OCI-LY1 (cell line): ENCODE results near the gene PIK3C2G.

Source experiments
- H2AFZ ChIP-seq: fragments of 200-600 bp; sonication (generic), shearing (Covaris generic); 2 replicates; pipeline ENCODE4 v1.6.0; 2014; ENCODE audit warnings: antibody characterized with exemption, mild to moderate bottlenecking, low read length
- H3F3A ChIP-seq: fragments of 200-600 bp; sonication (generic), shearing (Covaris generic); 2 replicates; pipeline ENCODE4 v1.6.0; 2014; ENCODE audit warnings: mild to moderate bottlenecking, antibody characterized with exemption, low read length, moderate library complexity; ENCODE audit not compliant: insufficient read depth
- H3K27ac ChIP-seq: fragments of 200-600 bp; sonication (generic); 2 replicates; pipeline ENCODE4 v1.5.1; 2014; ENCODE audit warnings: low read length, mixed run types, mild to moderate bottlenecking, low read depth; ENCODE audit not compliant: poor library complexity, severe bottlenecking
- H3K27me3 ChIP-seq: fragments of 200-600 bp; sonication (generic); 2 replicates; pipeline ENCODE4 v1.6.0; 2014; ENCODE audit warnings: antibody characterized with exemption, mild to moderate bottlenecking, low read length, moderate library complexity; ENCODE audit not compliant: insufficient read depth
- H3K36me3 ChIP-seq: fragments of 200-600 bp; sonication (generic); 2 replicates; pipeline ENCODE4 v1.6.1; 2014; ENCODE audit warnings: mild to moderate bottlenecking, antibody characterized with exemption, low read length, moderate library complexity, mixed read lengths; ENCODE audit not compliant: insufficient read depth
- H3K4me1 ChIP-seq: fragments of 200-600 bp; sonication (generic); 2 replicates; pipeline ENCODE4 v1.5.1; 2014; ENCODE audit warnings: mild to moderate bottlenecking, low read length, moderate library complexity; ENCODE audit not compliant: insufficient read depth, severe bottlenecking
- H3K4me2 ChIP-seq: fragments of 200-600 bp; sonication (generic), shearing (Covaris generic); 2 replicates; pipeline ENCODE4 v1.6.1; 2014; ENCODE audit warnings: low read length
- H3K4me3 ChIP-seq: fragments of 200-600 bp; sonication (generic); 2 replicates; pipeline ENCODE4 v1.5.1; 2014; ENCODE audit warnings: low read length, low read depth, mild to moderate bottlenecking, mixed read lengths; ENCODE audit not compliant: poor library complexity, severe bottlenecking
- H3K79me2 ChIP-seq: fragments of 200-600 bp; shearing (Covaris generic); 2 replicates; pipeline ENCODE4 v1.6.1; 2016; ENCODE audit warnings: mixed run types, low read length, mixed read lengths; ENCODE audit not compliant: insufficient read depth
- H3K9ac ChIP-seq: fragments of 200-600 bp; sonication (generic), shearing (Covaris generic); 2 replicates; pipeline ENCODE4 v1.6.1; 2014; ENCODE audit warnings: mild to moderate bottlenecking, low read length, mixed read lengths
- H3K9me2 ChIP-seq: fragments of 200-600 bp; sonication (generic), shearing (Covaris generic); 2 replicates; pipeline ENCODE4 v1.6.1; 2014; ENCODE audit warnings: low read depth, mild to moderate bottlenecking, low read length, mixed read lengths
- H3K9me3 ChIP-seq: fragments of 200-600 bp; shearing (Covaris generic); 2 replicates; pipeline ENCODE4 v1.6.1; 2014; ENCODE audit warnings: low read length, mixed read lengths
- H4K20me1 ChIP-seq: fragments of 200-600 bp; sonication (generic), shearing (Covaris generic); 2 replicates; pipeline ENCODE4 v1.6.0; 2016; ENCODE audit warnings: mild to moderate bottlenecking, low read length; ENCODE audit not compliant: insufficient read depth
- CTCF ChIP-seq: fragments of 200-600 bp; sonication (generic), shearing (Covaris generic); IDR thresholded peaks from 2 replicates; pipeline ENCODE4 v1.5.1; 2017; ENCODE audit warnings: mild to moderate bottlenecking, antibody characterized with exemption, low read length, moderate library complexity, mixed read lengths
- EZH2 ChIP-seq: fragments of 200-600 bp; sonication (generic), shearing (Covaris generic); IDR thresholded peaks from 2 replicates; pipeline ENCODE4 v1.8.0; 2017; ENCODE audit warnings: borderline replicate concordance, mixed run types, mild to moderate bottlenecking, antibody characterized with exemption, low read length, moderate library complexity, mixed read lengths

PIK3C2G gene

DNA sequence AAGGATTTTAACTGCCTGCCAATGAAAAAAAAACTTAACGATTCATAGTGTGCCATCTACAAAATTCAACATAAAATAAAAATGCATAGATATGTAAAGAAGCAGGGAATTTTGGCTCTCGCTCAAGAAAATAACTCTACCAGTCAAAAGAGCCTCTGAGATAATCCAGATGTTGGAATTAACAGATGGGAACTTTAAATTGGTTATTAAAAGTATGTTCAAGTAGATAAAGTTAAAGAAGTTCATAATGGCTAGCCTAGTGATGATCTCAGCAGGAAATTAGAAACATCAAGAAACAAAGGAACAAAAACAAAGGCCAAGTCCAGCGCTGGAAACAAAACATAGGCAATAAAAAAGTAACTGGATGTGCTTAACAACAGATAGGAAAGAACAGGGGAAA, 23.1 kb downstream of the PIK3C2G start:
- H3K4me2 ChIP-seq: no peak overlapping the region
- H3K79me2 ChIP-seq: no peaks in the 10 kb centered on the region
- H2AFZ ChIP-seq: no peak overlapping the region
- no peaks in the 10 kb centered on the region for H3K27me3 ChIP-seq
- H3K36me3 ChIP-seq: no peaks in the 10 kb centered on the region
- no peaks in the 10 kb centered on the region for H3F3A ChIP-seq
- no peak overlapping the region for H3K27ac ChIP-seq
- no peak overlapping the region for H3K9ac ChIP-seq
- TF ChIP-seq EZH2 (no peak), CTCF (no peak)
- H3K9me3 ChIP-seq: no peaks in the 10 kb centered on the region
- no peak overlapping the region for H3K4me3 ChIP-seq
- H4K20me1 ChIP-seq: no peaks in the 10 kb centered on the region
- H3K4me1 ChIP-seq: no peaks in the 10 kb centered on the region
- no peaks in the 10 kb centered on the region for H3K9me2 ChIP-seq

- Histone ChIP-seq H3K27me3 (no peaks in the 10 kb centered on the region), H3K4me3 (no peak overlapping the region), H3F3A (no peaks in the 10 kb centered on the region), H2AFZ (no peak overlapping the region), H3K9me3 (no peaks in the 10 kb centered on the region), H3K9ac (no peak overlapping the region), H3K4me1 (no peaks in the 10 kb centered on the region), H4K20me1 (no peaks in the 10 kb centered on the region), H3K27ac (no peak overlapping the region), H3K9me2 (no peaks in the 10 kb centered on the region), H3K4me2 (no peak overlapping the region), H3K36me3 (no peaks in the 10 kb centered on the region), H3K79me2 (no peaks in the 10 kb centered on the region)
- TF ChIP-seq CTCF: no peak
Measured at GRCh38 chr12:18285161-18285560, 23.8 kb downstream of the PIK3C2G start.

DNA sequence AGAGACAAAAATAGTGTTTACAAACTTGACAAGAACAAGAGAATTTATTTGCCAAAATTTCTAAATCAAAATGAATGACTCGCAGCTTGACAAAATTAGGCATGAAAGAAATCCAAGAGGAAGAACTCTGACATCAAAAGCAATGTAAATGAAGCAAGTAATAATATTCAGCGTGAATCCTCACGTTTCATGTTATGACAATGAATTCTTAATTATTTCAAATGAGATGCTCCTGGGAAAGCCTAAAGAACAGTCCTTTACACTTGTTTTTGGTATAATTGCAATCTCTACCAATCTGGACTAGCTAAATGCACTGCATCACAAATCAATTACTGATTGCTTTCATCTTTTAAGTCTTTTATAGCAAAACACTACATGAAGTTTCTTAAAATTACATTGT, 29.1 kb downstream of the PIK3C2G start:
- no peak overlapping the region for H2AFZ ChIP-seq
- no peak overlapping the region for H3K9ac ChIP-seq
- no peaks in the 10 kb centered on the region for H3F3A ChIP-seq
- H3K9me3 ChIP-seq: no peaks in the 10 kb centered on the region
- H3K27ac ChIP-seq: no peak overlapping the region
- TF ChIP-seq CTCF (no peak), EZH2 (no peak)
- H3K79me2 ChIP-seq: no peaks in the 10 kb centered on the region
- no peaks in the 10 kb centered on the region for H3K9me2 ChIP-seq
- no peaks in the 10 kb centered on the region for H3K4me1 ChIP-seq
- no peak overlapping the region for H3K4me3 ChIP-seq
- no peaks in the 10 kb centered on the region for H3K27me3 ChIP-seq
- H4K20me1 ChIP-seq: no peaks in the 10 kb centered on the region
- no peaks in the 10 kb centered on the region for H3K36me3 ChIP-seq
- no peak overlapping the region for H3K4me2 ChIP-seq
